Cortex of kidney (tissue), 1 donor: ENCODE data around the gene DUSP19.

Source experiments
- DNase-seq: peaks from one replicate; lab custom pipeline; 2025; lab: John Stamatoyannopoulos, UW

DUSP19 gene

GRCh38 chr2:183125659-183126341, 47.3 kb downstream of the DUSP19 start:
- no peak for DNase-seq

DNA sequence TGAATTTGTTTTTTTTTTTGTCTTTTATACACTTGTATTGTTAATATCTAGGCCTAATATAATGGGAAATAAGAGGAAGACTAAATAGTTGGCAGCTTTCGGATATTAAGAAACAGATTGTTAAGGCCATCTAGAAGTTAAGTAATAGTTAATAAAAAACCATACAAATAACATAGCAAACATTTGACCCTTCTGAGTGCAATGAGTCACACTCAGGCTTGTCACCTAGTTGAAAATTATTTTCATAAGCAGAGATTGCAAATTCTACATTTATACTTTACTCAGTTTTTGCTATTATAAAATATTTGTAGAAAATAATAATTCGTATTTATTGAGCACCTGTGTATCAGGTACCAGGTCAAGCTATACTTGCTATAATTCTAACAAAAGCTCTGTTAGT, 48.1 kb downstream of the DUSP19 start:
- no peak for DNase-seq

DNA sequence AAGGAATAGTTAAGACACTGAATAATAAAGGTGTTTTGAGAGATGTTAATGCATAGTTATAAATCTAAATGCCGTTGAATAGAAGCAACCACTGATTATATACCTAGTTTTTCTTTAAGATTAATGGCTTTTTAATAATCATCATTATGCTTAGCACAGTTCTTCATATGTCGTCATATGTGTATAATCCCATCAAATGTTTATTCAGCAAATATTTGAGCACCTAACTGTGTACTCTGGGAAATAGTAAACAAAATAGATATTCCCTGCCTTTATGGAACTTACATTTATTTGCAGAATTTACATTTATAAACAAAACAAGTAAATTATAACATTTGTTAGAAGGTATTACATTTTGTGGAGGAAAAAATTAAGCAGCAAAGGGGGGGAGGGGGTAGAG, 55.5 kb downstream of the DUSP19 start:
- DNase-seq, result no peak

- DNase-seq, result no peak
Observed at GRCh38 chr2:183148955-183149354, 70.4 kb downstream of the DUSP19 start.

DNA sequence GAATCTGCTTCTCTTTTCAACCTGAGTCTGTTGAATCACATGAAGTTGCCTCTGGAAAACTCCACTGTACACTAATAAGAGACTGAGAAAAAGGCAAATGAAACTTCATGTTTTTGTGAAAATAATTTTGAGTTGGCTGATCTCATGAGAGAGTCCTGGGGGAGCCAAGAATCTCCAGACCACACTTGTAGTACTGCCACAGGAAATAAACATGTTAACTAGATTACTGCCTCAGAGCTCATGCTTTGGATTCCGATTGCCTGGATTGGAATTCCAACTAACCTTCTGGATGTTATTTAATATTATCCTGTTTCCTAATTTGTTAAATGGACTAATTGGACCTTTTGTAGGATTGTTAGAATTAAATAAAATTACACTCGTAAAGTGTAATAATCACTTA, 70.9 kb downstream of the DUSP19 start:
- no peak for DNase-seq
